ENCODE measurements around the gene DICER1. TPM values are rescaled to one million over a fixed set of nuclear protein-coding genes. Genes with fewer than 3 reads are reported as not detected.

DICER1 gene
- total RNA-seq, 4 donors from 2014 or later = 29.4 to 63.7 (median 37.9) TPM

- in situ Hi-C loops (cut with MboI; ENCODE audit: low sequenced_read_pairs in 4 of 4) (loop anchor here in 1 of 4 donors (25.0 kb wide), 1 partner anchor 409 kb away; the partner anchor contains the start of gene GLRX5), intact Hi-C loops (cut with DNase I; ENCODE audit: low total_unique reads) (no loop called here)
- H3K36me3 ChIP-seq = peaks cover 0 to 12% of the 10 kb centered on the region in 2 donors
- no peaks in the 10 kb centered on the region for H3K27me3 ChIP-seq
- H3K4me1 ChIP-seq = peaks cover 24 to 25% of the 10 kb centered on the region in 2 donors
- no peaks in the 10 kb centered on the region for H3K9me3 ChIP-seq
- no peak for ATAC-seq
- no peak for DNase-seq
- no peak for TF ChIP-seq POLR2A (IDR thresholded peaks at IDR 0.05)
- no peak for TF ChIP-seq CTCF (IDR thresholded peaks at IDR 0.05 in 4 of 5, conservative IDR thresholded peaks at IDR 0.05 in 1 of 5)
- peak overlapping the region in 1 of 4 donors; percentile 5 for H3K27ac ChIP-seq
- H3K4me3 ChIP-seq = no peak overlapping the region
Observed at GRCh38 chr14:95128140-95128539, 29.2 kb downstream of the DICER1 start.

GRCh38 chr14:95127531-95127911, 29.8 kb downstream of the DICER1 start:
- H3K4me3 ChIP-seq = no peak overlapping the region
- peaks cover 0 to 12% of the 10 kb centered on the region in 2 donors for H3K36me3 ChIP-seq
- intact Hi-C loops (cut with DNase I; ENCODE audit: low total_unique reads) = no loop called here
- peaks cover 24 to 26% of the 10 kb centered on the region in 2 donors for H3K4me1 ChIP-seq
- H3K9me3 ChIP-seq = no peaks in the 10 kb centered on the region
- DNase-seq (no peak), ATAC-seq (no peak)
- TF ChIP-seq POLR2A (IDR thresholded peaks at IDR 0.05) = no peak
- no peak for TF ChIP-seq CTCF (IDR thresholded peaks at IDR 0.05 in 4 of 5, conservative IDR thresholded peaks at IDR 0.05 in 1 of 5)
- in situ Hi-C loops (cut with MboI; ENCODE audit: low sequenced_read_pairs in 4 of 4) = loop anchor here in 1 of 4 donors (25.0 kb wide), 1 partner anchor 410 kb away; the partner anchor contains the start of gene GLRX5
- no peaks in the 10 kb centered on the region for H3K27me3 ChIP-seq
- no peak overlapping the region for H3K27ac ChIP-seq

- DNase-seq = no peak
- H3K27ac ChIP-seq = no peak overlapping the region
- no peaks in the 10 kb centered on the region for H3K27me3 ChIP-seq
- peaks cover 0 to 12% of the 10 kb centered on the region in 2 donors for H3K36me3 ChIP-seq
- no peak overlapping the region for H3K4me3 ChIP-seq
- in situ Hi-C loops (cut with MboI; ENCODE audit: low sequenced_read_pairs in 4 of 4) = loop anchor here in 1 of 4 donors (25.0 kb wide), 1 partner anchor 410 kb away; the partner anchor contains the start of gene GLRX5
- no peaks in the 10 kb centered on the region for H3K9me3 ChIP-seq
- intact Hi-C loops (cut with DNase I; ENCODE audit: low total_unique reads) = no loop called here
- ATAC-seq = no peak
- peaks cover 24 to 26% of the 10 kb centered on the region in 2 donors for H3K4me1 ChIP-seq
- TF ChIP-seq POLR2A (IDR thresholded peaks at IDR 0.05) = no peak
- TF ChIP-seq CTCF (IDR thresholded peaks at IDR 0.05 in 4 of 5, conservative IDR thresholded peaks at IDR 0.05 in 1 of 5) = no peak
Observed at GRCh38 chr14:95126906-95127530, 30.3 kb downstream of the DICER1 start.

GRCh38 chr14:95125915-95126314, 31.4 kb downstream of the DICER1 start:
- intact Hi-C loops (cut with DNase I; ENCODE audit: low total_unique reads) = no loop called here
- H3K36me3 ChIP-seq = peaks cover 0 to 8% of the 10 kb centered on the region in 2 donors
- no peaks in the 10 kb centered on the region for H3K27me3 ChIP-seq
- H3K9me3 ChIP-seq = no peaks in the 10 kb centered on the region
- DNase-seq = no peak
- ATAC-seq = no peak
- H3K4me1 ChIP-seq = peaks cover 26 to 33% of the 10 kb centered on the region in 2 donors
- in situ Hi-C loops (cut with MboI; ENCODE audit: low sequenced_read_pairs in 4 of 4) = loop anchor here in 1 of 4 donors (25.0 kb wide), 1 partner anchor 411 kb away; the partner anchor contains the start of gene GLRX5
- no peak overlapping the region for H3K4me3 ChIP-seq
- no peak for TF ChIP-seq POLR2A (IDR thresholded peaks at IDR 0.05)
- TF ChIP-seq CTCF (IDR thresholded peaks at IDR 0.05 in 4 of 5, conservative IDR thresholded peaks at IDR 0.05 in 1 of 5) = no peak
- H3K27ac ChIP-seq = peak overlapping the region in 2 of 4 donors; percentile 21 to 26
